GM18519 (cell line): Measurements from ENCODE around the gene AFF3.

Experiments
- ATAC-seq: cut with Tn5 transposase; IDR thresholded peaks from one replicate; pipeline ENCODE4 v1.9.1; 2021; ENCODE audit warnings: mild to moderate bottlenecking, moderate library complexity; ENCODE audit not compliant: unreplicated experiment, low FRiP score

Gene AFF3

DNA sequence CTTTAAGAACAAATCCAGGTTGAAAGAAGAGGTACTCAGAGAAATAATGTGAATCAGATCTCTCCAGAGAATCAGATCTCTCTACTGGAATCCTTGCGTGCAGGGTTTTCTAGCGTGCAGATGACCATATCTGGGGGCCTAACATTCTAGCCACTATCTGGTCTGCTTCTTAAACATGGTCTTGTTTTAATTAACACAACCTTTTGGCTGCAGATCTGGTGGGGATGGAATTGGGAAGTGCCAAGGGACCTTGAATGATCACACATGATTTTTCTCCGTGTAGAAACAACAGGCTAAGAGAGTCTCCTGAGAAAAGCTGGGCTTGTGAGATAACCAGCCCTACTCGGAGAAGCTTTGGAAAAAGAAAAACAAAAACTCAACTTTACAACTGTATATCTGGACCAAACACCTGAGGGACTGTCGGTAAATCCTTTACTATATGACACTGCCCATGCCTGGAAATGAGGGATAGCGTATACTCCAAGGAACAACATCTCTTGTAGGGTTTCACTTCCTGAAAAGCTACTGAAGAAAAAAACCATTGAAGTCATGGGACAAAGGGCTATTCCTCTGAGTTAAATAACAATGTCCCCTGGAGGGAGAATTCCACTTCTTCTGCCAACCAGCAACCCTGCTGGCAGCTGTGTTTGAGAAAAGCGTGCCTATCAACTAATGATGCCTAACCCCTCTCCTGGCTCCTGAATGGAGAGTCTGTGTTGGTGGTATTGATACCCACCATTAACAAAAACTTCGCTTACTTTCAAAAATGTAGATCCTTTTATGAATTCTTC lies 481.6 kb downstream of the AFF3 start:
- ATAC-seq = no peak

DNA sequence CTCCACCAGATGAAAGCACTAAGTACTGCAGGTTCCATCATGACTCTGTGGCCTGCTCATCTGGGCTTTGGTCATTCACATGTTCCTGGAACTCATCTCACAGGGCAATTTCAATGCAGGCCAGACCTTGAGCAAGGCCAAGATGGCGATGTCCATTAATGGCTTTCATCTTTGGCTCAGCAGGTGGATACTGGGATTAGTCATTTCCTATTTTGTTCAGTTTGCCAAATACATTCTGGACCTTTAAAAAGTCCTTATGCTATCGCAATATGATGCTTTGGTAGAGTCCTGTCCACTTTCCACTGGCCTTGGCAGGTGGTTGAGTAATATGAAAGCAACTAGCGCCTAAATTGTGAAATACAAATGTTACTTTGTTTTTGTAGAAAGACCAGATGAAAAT lies 482.5 kb downstream of the AFF3 start:
- ATAC-seq = no peak

- no peak for ATAC-seq
These were observed 484.6 kb downstream of the AFF3 start for GRCh38 chr2:99657691-99658258.

GRCh38 chr2:99656994-99657393 lies 485.4 kb downstream of the AFF3 start:
- no peak for ATAC-seq

DNA sequence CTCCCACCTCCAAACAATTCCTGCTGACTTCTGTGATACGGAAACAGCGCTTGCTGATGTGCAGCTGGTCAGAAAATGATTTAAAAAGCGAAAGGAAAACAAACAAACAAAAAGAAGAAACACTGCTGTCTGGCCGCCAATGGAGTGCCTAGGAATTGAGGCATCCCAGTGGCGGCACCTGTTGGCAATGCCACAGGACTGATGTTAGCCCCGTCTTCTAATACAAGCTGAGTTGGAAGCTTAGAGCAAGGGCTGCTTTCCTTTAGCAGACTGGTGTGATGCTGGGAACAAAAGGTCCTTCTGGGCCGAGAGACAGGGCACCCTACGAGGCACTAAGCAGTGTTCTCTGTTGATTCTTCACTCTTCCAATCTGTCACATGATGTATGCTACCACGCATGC lies 489.0 kb downstream of the AFF3 start:
- ATAC-seq = no peak

GRCh38 chr2:99652862-99653261 lies 489.5 kb downstream of the AFF3 start:
- ATAC-seq = no peak

GRCh38 chr2:99651930-99652670 lies 490.3 kb downstream of the AFF3 start:
- no peak for ATAC-seq

GRCh38 chr2:99648906-99649789 lies 493.2 kb downstream of the AFF3 start:
- ATAC-seq = no peak

DNA sequence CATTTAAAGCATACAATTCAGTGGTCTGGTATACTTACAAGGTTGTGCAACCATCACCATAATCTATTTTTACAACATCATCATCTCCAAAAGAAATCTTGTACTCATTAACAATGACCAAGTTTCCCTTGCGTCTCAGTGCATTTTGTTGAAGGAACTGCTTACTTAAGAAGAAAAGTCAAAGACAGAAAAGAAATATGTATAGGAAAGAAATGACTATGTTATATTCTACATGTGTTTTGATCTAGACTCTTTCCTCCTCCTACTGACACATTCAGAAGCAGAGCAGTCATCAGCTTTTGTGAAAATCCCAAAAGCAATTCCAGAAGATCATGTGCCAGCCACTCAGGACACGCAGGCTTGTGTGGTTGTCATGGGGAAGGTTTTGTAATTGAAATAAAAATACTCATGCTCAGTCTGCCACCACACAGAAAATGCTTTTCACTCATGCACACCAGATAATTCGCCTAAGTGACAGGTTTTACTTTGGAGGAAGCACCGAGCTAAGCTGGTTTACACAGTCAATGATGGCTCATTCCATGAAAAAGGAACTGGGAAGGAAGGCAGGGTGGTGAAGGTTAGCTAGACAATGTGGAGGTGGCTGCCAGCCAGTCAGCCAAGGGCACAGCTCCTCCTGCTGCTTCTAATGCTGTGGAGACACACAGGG lies 494.1 kb downstream of the AFF3 start:
- no peak for ATAC-seq

DNA sequence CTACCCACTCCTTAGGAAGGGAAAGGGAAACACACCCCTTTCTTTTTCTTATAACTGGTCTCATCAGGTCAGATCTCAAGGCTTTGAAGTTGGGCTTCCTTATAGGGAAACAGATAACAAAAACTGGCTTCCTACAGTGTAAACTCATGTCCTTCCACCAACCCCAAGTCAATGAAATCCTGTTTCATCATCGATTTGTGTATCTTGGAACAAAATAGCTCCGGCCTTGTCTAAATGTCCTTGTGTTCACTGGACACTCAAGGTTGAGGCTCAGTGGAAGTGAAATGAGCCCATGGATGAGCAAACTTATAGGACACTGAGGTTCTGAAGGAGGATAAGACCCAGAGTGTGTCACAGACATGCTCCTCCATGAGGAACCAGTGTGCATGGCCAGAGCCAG lies 496.4 kb downstream of the AFF3 start:
- ATAC-seq = no peak

- ATAC-seq = no peak
These were observed 498.0 kb downstream of the AFF3 start for GRCh38 chr2:99644419-99644787.

- no peak for ATAC-seq
These were observed 498.5 kb downstream of the AFF3 start for GRCh38 chr2:99643787-99644418.

- ATAC-seq = no peak
These were observed 500.4 kb downstream of the AFF3 start for GRCh38 chr2:99641999-99642398.

- no peak for ATAC-seq
These were observed 501.7 kb downstream of the AFF3 start for GRCh38 chr2:99640635-99641151.

DNA sequence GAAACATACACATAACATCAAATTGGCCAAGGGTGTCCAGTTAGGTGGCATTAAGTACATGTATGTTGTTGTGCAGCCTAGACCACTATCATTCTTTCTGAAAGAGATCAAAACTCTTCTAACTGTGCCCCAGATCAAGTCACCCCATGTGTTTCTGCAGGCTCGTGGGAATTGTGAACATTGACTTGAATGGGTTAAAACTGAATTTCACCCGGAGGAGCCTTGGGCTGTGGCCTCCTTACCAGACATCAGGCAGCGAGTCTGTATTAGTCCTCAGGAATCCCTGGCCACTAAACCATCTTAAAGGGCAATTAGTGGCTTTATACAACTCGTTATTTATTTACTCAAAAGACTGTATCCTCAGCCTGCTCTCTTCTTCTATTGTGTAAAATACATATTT lies 503.6 kb downstream of the AFF3 start:
- no peak for ATAC-seq

DNA sequence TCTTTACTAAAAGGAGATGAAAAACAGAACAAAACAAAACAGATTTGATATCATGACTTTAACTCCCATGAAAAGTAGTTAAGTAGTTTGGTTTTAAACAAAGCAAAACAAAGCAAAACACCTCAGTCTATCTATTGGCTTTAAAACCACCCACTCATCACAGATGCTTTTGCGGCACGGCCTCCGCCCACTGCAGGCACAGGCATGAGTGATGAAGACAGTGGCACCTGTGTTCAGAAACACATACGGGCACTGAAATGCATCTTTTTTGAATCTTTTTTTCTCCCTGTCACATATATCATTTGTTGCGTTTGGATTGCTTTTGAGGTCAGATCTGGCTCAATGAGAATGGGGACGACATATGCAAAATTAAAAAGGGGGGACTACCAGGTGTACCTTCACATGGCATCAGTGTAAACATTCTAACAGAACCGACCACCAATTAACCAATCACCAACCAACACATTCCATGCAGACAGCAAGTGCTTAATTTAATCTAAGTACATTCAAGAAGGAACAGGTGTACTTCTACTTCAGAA lies 505.2 kb downstream of the AFF3 start:
- no peak for ATAC-seq

- ATAC-seq = no peak
These were observed 506.0 kb downstream of the AFF3 start for GRCh38 chr2:99636144-99637034.

- no peak for ATAC-seq
These were observed 506.7 kb downstream of the AFF3 start for GRCh38 chr2:99635710-99636109.
